Natural killer cell (primary cell): ENCODE measurements around the gene TMEM178A. TPM values are rescaled to one million over a fixed set of nuclear protein-coding genes. Genes with fewer than 3 reads are reported as not detected.

Experiments used
- ATAC-seq, 3 donors: fragments of 150-1000 bp in 2 of 3; fragments of 200-7000 bp in 1 of 3; cut with Tn5 transposase; 1 replicate in 1 of 3; 2 replicates in 2 of 3; pipeline ENCODE4 v1.10.0; 2021; ENCODE audit warnings: mild to moderate bottlenecking in 2 of 3, moderate library complexity in 2 of 3
- DNase-seq, 2 donors: peaks; one replicate each; pipeline versions ENCODE4 v3.0.0 to v3.0.0-alpha.2; 2013 to 2021; ENCODE audit warnings: mixed read lengths in 1 of 2
- H3K27ac ChIP-seq: one replicate; pipeline ENCODE4 v1.5.1; 2013; ENCODE audit warnings: mild to moderate bottlenecking, low read length
- H3K27me3 ChIP-seq: one replicate; pipeline ENCODE4 v1.6.1; 2013; ENCODE audit warnings: low read length; ENCODE audit not compliant: control insufficient read depth, insufficient read depth
- H3K36me3 ChIP-seq: one replicate; pipeline ENCODE4 v1.6.1; 2013; ENCODE audit warnings: low read length; ENCODE audit not compliant: control insufficient read depth, insufficient read depth
- H3K4me1 ChIP-seq: one replicate; pipeline ENCODE4 v1.6.1; 2013; ENCODE audit warnings: low read length; ENCODE audit not compliant: control insufficient read depth, insufficient read depth
- H3K4me3 ChIP-seq: one replicate; pipeline ENCODE4 v1.5.1; 2013; ENCODE audit warnings: low read length
- H3K9me3 ChIP-seq: one replicate; pipeline ENCODE4 v1.6.1; 2013; ENCODE audit warnings: low read length; ENCODE audit not compliant: control insufficient read depth, insufficient read depth
- H3K27ac Mint-ChIP-seq, 2 donors: one replicate each; pipeline ENCODE4 v1.8.0; 2022; ENCODE audit warnings: mild to moderate bottlenecking in 2 of 2, mixed read lengths in 2 of 2, moderate library complexity in 1 of 2
- H3K27me3 Mint-ChIP-seq, 2 donors: one replicate each; pipeline ENCODE4 v1.8.0; 2022; ENCODE audit warnings: low read depth in 2 of 2, mixed read lengths in 2 of 2
- H3K36me3 Mint-ChIP-seq: one replicate; pipeline ENCODE4 v1.8.0; 2022; ENCODE audit warnings: mixed read lengths
- H3K4me1 Mint-ChIP-seq, 2 donors: one replicate each; pipeline ENCODE4 v1.8.0; 2022; ENCODE audit warnings: mixed read lengths in 2 of 2
- H3K4me3 Mint-ChIP-seq: one replicate; pipeline ENCODE4 v1.8.0; 2022; ENCODE audit warnings: mild to moderate bottlenecking, moderate library complexity, mixed read lengths
- H3K9me3 Mint-ChIP-seq, 2 donors: one replicate each; pipeline ENCODE4 v1.8.0; 2022; ENCODE audit warnings: mixed read lengths in 2 of 2
- WGBS: methylation state at CpG from one replicate; pipeline ENCODE4 v1.1.7; 2013; ENCODE audit warnings: missing lambda C conversion rate; ENCODE audit not compliant: insufficient coverage; 5-methylcytosine and 5-hydroxymethylcytosine counted together
- intact Hi-C: fragments of 100-400 bp; cut with micrococcal nuclease; formaldehyde crosslinking; loops from one replicate; pipeline ENCODE4 v1.14.2; 2022
- total RNA-seq, 4 donors: library from RNA; stranded (reverse); fragments of 120-200 nt in 1 of 4; gene quantifications; one replicate each; pipeline versions ENCODE4 v1.2.3 to v1.2.4, GENCODE V29; 2013 to 2022
- TF ChIP-seq, protein P1 (sequence below): fragments of 200-600 bp; IDR thresholded peaks from one replicate; pipeline ENCODE4 v1.8.0; 2022; ENCODE audit warnings: antibody characterized with exemption

Gene TMEM178A
- total RNA-seq, 3 donors from 2014 or later (not counting 1 experiment from before 2014, with no cell fraction given) = 0.21 TPM; not detected in 2

DNA sequence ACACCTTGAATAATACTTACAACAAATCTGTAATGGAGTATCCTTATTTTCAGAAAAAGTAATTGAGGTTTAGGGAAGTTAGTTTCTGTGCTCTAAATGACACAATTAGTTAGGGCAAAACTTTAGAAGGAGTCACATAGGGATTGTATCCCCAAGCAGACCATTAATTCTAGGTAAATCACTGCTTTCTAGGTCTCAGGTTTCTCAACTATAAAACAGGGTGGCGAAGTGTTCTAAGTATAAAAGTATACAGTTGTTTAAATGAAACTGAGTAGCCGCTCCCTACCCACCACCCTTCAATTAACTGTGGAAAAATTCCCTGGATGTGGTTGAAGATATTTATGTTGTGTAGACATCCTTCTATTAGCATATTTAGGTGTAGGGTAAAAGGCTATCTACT lies 19.9 kb upstream of the TMEM178A start:
- peaks cover 0 to 8% of the 10 kb centered on the region in 2 donors for H3K27me3 Mint-ChIP-seq
- no peak for DNase-seq
- no peak overlapping the region for H3K4me3 ChIP-seq
- H3K36me3 Mint-ChIP-seq = no peaks in the 10 kb centered on the region
- H3K36me3 ChIP-seq = no peaks in the 10 kb centered on the region
- TF ChIP-seq, protein P1, sequence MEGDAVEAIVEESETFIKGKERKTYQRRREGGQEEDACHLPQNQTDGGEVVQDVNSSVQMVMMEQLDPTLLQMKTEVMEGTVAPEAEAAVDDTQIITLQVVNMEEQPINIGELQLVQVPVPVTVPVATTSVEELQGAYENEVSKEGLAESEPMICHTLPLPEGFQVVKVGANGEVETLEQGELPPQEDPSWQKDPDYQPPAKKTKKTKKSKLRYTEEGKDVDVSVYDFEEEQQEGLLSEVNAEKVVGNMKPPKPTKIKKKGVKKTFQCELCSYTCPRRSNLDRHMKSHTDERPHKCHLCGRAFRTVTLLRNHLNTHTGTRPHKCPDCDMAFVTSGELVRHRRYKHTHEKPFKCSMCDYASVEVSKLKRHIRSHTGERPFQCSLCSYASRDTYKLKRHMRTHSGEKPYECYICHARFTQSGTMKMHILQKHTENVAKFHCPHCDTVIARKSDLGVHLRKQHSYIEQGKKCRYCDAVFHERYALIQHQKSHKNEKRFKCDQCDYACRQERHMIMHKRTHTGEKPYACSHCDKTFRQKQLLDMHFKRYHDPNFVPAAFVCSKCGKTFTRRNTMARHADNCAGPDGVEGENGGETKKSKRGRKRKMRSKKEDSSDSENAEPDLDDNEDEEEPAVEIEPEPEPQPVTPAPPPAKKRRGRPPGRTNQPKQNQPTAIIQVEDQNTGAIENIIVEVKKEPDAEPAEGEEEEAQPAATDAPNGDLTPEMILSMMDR = no peak
- no peaks in the 10 kb centered on the region for H3K4me1 ChIP-seq
- no peaks in the 10 kb centered on the region for H3K9me3 Mint-ChIP-seq
- H3K27ac ChIP-seq = no peak overlapping the region
- H3K27me3 ChIP-seq = no peaks in the 10 kb centered on the region
- H3K27ac Mint-ChIP-seq = no peak overlapping the region
- no peaks in the 10 kb centered on the region for H3K9me3 ChIP-seq
- H3K4me3 Mint-ChIP-seq = no peak overlapping the region
- ATAC-seq = no peak
- H3K4me1 Mint-ChIP-seq = no peaks in the 10 kb centered on the region
- intact Hi-C loops = no loop called here
- WGBS = no CpG with 5 or more reads among the region's 2 CpGs

DNA sequence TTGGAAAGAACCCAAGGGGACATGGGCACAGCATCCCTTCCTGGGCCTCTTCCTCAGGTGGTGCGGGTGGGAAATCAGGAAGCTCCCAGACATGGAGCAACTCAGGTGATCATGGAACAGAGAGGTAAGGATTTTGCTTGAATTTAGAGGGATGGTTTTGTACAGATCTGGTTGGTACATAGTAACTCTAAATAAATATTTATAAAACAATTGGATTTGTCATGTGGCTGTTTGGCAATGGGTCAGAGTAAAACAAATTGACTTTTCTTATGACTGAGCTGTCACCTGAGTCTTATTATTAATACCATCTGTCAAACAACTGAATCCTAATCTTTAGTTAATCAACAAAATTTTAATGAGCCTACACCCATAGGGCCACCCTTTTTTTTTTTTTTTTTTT lies 19.4 kb upstream of the TMEM178A start:
- no peak overlapping the region for H3K27ac Mint-ChIP-seq
- DNase-seq = no peak
- intact Hi-C loops = no loop called here
- H3K4me3 Mint-ChIP-seq = no peak overlapping the region
- Histone ChIP-seq H3K9me3 (no peaks in the 10 kb centered on the region), H3K4me1 (no peaks in the 10 kb centered on the region), H3K36me3 (no peaks in the 10 kb centered on the region), H3K4me3 (no peak overlapping the region), H3K27me3 (no peaks in the 10 kb centered on the region), H3K27ac (no peak overlapping the region)
- H3K4me1 Mint-ChIP-seq = no peaks in the 10 kb centered on the region
- peaks cover 0 to 8% of the 10 kb centered on the region in 2 donors for H3K27me3 Mint-ChIP-seq
- ATAC-seq = no peak
- TF ChIP-seq, protein P1 = no peak
- 93% methylated on average over 1 of the region's 1 CpG for WGBS
- no peaks in the 10 kb centered on the region for H3K36me3 Mint-ChIP-seq
- no peaks in the 10 kb centered on the region for H3K9me3 Mint-ChIP-seq

DNA sequence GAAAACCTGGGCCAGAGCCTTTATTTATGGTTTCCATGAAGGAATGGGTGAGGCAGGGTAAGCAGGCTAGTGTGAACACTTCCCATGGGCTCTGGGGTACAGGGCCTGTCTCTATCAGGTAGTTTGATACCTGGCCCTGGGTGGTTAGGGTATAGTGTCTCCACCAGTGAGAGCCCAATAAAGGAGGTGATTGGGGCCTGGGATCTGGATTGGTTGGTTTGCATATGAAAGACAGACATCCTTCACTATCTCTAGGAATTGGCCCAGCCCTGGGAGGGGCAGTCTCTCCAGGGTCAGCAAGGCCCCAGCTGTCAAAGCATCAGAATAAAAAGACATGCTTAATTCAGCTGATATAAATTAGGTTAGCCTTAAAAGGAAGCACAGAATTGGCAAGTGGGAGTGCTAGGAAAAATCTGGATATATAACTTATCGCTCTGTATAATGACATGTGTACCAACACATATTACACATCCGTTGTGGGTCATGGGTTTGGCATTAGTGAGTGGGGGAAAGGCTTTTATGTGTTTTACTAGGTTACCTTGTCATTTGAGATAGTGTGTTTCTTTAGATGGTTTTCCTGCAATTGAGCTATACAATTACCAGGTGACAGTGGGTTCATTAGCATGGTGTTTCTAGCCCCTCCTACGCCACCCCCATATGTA lies 18.5 kb upstream of the TMEM178A start:
- Mint-ChIP-seq H3K36me3 (no peaks in the 10 kb centered on the region), H3K9me3 (no peaks in the 10 kb centered on the region), H3K4me3 (no peak overlapping the region), H3K4me1 (no peaks in the 10 kb centered on the region), H3K27me3 (peaks cover 0 to 8% of the 10 kb centered on the region in 2 donors), H3K27ac (no peak overlapping the region)
- TF ChIP-seq, protein P1 = no peak
- no peaks in the 10 kb centered on the region for H3K9me3 ChIP-seq
- no peaks in the 10 kb centered on the region for H3K36me3 ChIP-seq
- no peak for ATAC-seq
- WGBS = 100% methylated on average over 2 of the region's 3 CpGs
- H3K4me1 ChIP-seq = no peaks in the 10 kb centered on the region
- intact Hi-C loops = no loop called here
- no peak for DNase-seq
- no peak overlapping the region for H3K4me3 ChIP-seq
- H3K27ac ChIP-seq = no peak overlapping the region
- H3K27me3 ChIP-seq = no peaks in the 10 kb centered on the region

DNA sequence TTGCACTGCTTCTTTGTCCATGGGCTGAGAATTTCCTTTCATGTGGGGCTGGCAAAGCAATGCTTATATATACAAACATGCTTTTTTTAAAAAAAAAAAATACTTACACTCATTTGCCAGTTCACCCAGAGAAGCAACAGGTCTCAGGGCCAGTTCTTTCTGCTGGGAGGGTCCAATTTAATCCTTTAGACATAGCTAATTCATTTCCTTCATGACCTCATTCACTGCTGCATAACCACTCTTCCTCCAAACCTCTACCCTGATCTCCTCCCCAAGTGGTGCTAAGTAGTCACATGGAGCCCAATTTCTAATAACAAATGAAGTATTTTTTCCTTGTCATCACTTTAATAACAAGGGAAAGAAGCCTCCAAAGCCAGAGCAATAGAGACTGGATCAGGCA lies 17.1 kb upstream of the TMEM178A start:
- no peak for DNase-seq
- H3K27me3 ChIP-seq = no peaks in the 10 kb centered on the region
- no peaks in the 10 kb centered on the region for H3K4me1 Mint-ChIP-seq
- no peaks in the 10 kb centered on the region for H3K36me3 Mint-ChIP-seq
- H3K4me1 ChIP-seq = no peaks in the 10 kb centered on the region
- peaks cover 5 to 6% of the 10 kb centered on the region in 2 donors for H3K9me3 Mint-ChIP-seq
- TF ChIP-seq, protein P1 = no peak
- no peaks in the 10 kb centered on the region for H3K9me3 ChIP-seq
- H3K36me3 ChIP-seq = no peaks in the 10 kb centered on the region
- H3K27me3 Mint-ChIP-seq = peaks cover 5 to 8% of the 10 kb centered on the region in 2 donors
- no peak overlapping the region for H3K27ac ChIP-seq
- H3K27ac Mint-ChIP-seq = no peak overlapping the region
- H3K4me3 Mint-ChIP-seq = no peak overlapping the region
- no peak overlapping the region for H3K4me3 ChIP-seq
- no peak for ATAC-seq
- intact Hi-C loops = no loop called here
